PC-9 (cell line): ENCODE data around the gene BMP10. TPM values are rescaled to one million over a fixed set of nuclear protein-coding genes. Genes with fewer than 3 reads are reported as not detected.

ENCODE experiments used
- BruUV-seq: library from RNA; stranded (reverse); fragments of 400-500 nt; replicated peaks from 2 replicates; lab custom pipeline; 2021; lab: Mats Ljungman, UMichigan
- CTCF ChIA-PET: fragments of 300-600 bp; sonication (Branson Sonifier 250); formaldehyde crosslinking; loops from one replicate; lab custom pipeline; 2022; ENCODE audit warnings: antibody characterized with exemption; lab: Charles Lee
- POLR2A ChIA-PET: fragments of 300-600 bp; sonication (Branson Sonifier 250); formaldehyde crosslinking; loops from one replicate; lab custom pipeline; 2022; ENCODE audit warnings: antibody characterized with exemption; ENCODE audit not compliant: unreplicated experiment; lab: Charles Lee
- DNase-seq, 2 experiments: peaks; one replicate each; pipeline versions ENCODE4 v3.0.0 to v3.0.0-alpha.2; 2015 to 2022; ENCODE audit warnings: mixed read lengths in 1 of 2
- H2AFZ ChIP-seq: fragments of 200-600 bp; sonication (generic); 2 replicates; pipeline ENCODE4 v1.8.1; 2017; ENCODE audit warnings: antibody characterized with exemption
- H3F3A ChIP-seq: fragments of 200-600 bp; sonication (generic); 2 replicates; pipeline ENCODE4 v1.8.1; 2017; ENCODE audit warnings: antibody characterized with exemption, mild to moderate bottlenecking, low read depth; ENCODE audit not compliant: insufficient read depth
- H3K27ac ChIP-seq: fragments of 200-600 bp; sonication (generic); 2 replicates; pipeline ENCODE4 v1.6.1; 2016; ENCODE audit warnings: mixed run types
- H3K27me3 ChIP-seq: fragments of 200-600 bp; sonication (generic); 2 replicates; pipeline ENCODE4 v1.6.1; 2016; ENCODE audit warnings: low read depth, mixed run types; ENCODE audit not compliant: insufficient read depth
- H3K36me3 ChIP-seq: fragments of 200-600 bp; sonication (generic); 2 replicates; pipeline ENCODE4 v1.6.1; 2016; ENCODE audit warnings: low read depth, mixed run types
- H3K4me1 ChIP-seq: fragments of 200-600 bp; sonication (generic); replicated peaks from 2 replicates; pipeline ENCODE4 v1.6.1; 2016; ENCODE audit warnings: mixed run types; ENCODE audit not compliant: insufficient read depth
- H3K4me2 ChIP-seq: fragments of 200-600 bp; sonication (generic); 2 replicates; pipeline ENCODE4 v1.6.1; 2017; ENCODE audit warnings: mixed run types
- H3K4me3 ChIP-seq: fragments of 200-600 bp; sonication (generic); 2 replicates; pipeline ENCODE4 v1.6.1; 2016; ENCODE audit warnings: mixed run types
- H3K79me2 ChIP-seq: fragments of 200-600 bp; sonication (generic); 2 replicates; pipeline ENCODE4 v1.6.1; 2017; ENCODE audit warnings: low read depth, mixed run types
- H3K9me2 ChIP-seq: fragments of 200-600 bp; sonication (generic); 2 replicates; pipeline ENCODE4 v1.8.1; 2017; ENCODE audit warnings: mild to moderate bottlenecking; ENCODE audit not compliant: insufficient read depth
- H3K9me3 ChIP-seq: fragments of 200-600 bp; sonication (generic); 2 replicates; pipeline ENCODE4 v1.8.1; 2016; ENCODE audit warnings: low read depth; ENCODE audit not compliant: insufficient read depth
- H4K20me1 ChIP-seq: fragments of 200-600 bp; sonication (generic); 2 replicates; pipeline ENCODE4 v1.8.1; 2017; ENCODE audit not compliant: insufficient read depth
- EZH2 ChIP-seq: fragments of 200-600 bp; sonication (generic); IDR thresholded peaks from 2 replicates; pipeline ENCODE4 v1.8.0; 2017; ENCODE audit warnings: antibody characterized with exemption, low read depth
- intact Hi-C: fragments of 100-400 bp; cut with micrococcal nuclease; formaldehyde crosslinking; loops from one replicate; pipeline ENCODE4 v1.10.0; 2022; ENCODE audit not compliant: unreplicated experiment
- total RNA-seq: library from RNA; stranded (reverse); gene quantifications from 2 replicates; pipeline ENCODE4 v1.2.3, GENCODE V29; 2021
- TF ChIP-seq, protein P1 (sequence below): fragments of 200-600 bp; sonication (generic); conservative IDR thresholded peaks from 2 replicates; pipeline ENCODE4 v1.6.1; 2017; ENCODE audit warnings: mixed run types, antibody characterized with exemption, mild to moderate bottlenecking, moderate library complexity

Gene BMP10
- total RNA-seq, 1 experiment from 2014 or later: not detected

DNA sequence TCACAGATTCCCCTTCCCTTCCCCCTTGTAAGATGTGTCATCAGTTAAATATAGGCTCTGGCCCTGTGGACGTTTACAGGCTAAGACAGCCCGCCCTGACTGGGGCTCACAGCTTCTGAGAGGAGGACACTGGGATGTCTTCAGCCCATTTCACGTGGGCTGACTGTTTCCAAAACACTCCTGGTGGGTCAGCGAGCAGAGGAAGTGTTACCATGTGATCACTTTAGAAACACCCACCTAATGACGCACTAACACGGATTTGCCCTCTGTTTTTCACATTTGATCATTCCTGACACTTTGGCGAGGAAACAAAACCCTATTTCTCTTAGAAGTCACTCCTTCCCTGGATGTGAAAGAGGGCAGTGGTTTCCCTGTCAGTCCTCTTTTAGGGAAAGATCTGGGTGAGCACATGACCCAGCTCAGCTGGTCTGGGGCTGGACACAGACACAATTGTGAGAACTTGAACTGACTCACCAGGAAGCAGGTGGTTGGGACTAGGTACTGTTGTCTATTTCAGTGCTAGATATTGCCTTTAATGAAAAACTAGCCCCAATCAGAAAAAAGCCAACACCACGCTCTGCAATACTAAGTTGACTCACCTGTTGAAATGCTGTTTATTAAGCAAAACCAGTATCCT, 38.8 kb downstream of the BMP10 start:
- Histone ChIP-seq H3F3A (no peaks in the 10 kb centered on the region), H3K36me3 (no peaks in the 10 kb centered on the region), H3K9me3 (no peaks in the 10 kb centered on the region), H4K20me1 (no peaks in the 10 kb centered on the region), H2AFZ (peak overlapping the region; percentile 55; the same call in 1 of the 2 replicates), H3K4me2 (no peak overlapping the region), H3K4me3 (no peak overlapping the region), H3K4me1 (no peaks in the 10 kb centered on the region), H3K27ac (no peak overlapping the region), H3K9me2 (no peaks in the 10 kb centered on the region), H3K79me2 (no peaks in the 10 kb centered on the region), H3K27me3 (no peaks in the 10 kb centered on the region)
- ChIA-PET CTCF (no interaction called here), POLR2A (interaction anchor here (0.6 kb wide), 1 partner anchor 47 kb away, joined by 3 read pairs; no protein-coding TSS in a partner anchor)
- peak; percentile 17 to 39 for DNase-seq
- TF ChIP-seq, protein P1, sequence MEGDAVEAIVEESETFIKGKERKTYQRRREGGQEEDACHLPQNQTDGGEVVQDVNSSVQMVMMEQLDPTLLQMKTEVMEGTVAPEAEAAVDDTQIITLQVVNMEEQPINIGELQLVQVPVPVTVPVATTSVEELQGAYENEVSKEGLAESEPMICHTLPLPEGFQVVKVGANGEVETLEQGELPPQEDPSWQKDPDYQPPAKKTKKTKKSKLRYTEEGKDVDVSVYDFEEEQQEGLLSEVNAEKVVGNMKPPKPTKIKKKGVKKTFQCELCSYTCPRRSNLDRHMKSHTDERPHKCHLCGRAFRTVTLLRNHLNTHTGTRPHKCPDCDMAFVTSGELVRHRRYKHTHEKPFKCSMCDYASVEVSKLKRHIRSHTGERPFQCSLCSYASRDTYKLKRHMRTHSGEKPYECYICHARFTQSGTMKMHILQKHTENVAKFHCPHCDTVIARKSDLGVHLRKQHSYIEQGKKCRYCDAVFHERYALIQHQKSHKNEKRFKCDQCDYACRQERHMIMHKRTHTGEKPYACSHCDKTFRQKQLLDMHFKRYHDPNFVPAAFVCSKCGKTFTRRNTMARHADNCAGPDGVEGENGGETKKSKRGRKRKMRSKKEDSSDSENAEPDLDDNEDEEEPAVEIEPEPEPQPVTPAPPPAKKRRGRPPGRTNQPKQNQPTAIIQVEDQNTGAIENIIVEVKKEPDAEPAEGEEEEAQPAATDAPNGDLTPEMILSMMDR: no peak
- TF ChIP-seq EZH2: no peak
- intact Hi-C loops: no loop called here
- BruUV-seq: no TSS peak

DNA sequence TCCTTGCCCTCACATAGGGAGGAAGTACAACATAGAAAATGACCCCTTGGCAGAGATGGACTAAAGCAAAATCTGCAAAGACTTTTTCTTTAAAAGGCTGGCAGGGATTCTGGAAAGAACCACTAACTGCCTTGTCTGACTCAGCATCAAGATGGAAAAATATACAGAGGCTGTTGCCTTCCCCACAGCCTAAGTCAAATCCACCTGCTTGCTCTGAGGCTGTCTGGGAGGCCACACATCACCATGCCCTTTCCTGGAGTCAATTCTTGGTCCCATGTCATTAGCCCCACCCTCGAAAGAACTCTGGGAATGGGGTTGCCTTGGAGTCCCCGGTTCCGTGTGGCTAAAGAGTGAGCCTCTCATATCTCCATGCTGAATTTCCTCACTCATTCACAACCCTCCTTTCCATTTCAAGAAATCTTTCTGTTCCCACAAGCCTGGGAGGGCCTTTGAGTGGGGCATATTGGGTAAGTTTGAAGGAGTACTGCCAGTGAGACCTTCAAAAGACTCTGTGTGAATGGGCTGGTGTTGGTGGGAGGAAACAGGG, 39.4 kb downstream of the BMP10 start:
- ChIA-PET CTCF (no interaction called here), POLR2A (no interaction called here)
- Histone ChIP-seq H3K4me1 (no peaks in the 10 kb centered on the region), H3K79me2 (no peaks in the 10 kb centered on the region), H3K27ac (no peak overlapping the region), H3K4me2 (no peak overlapping the region), H3K9me3 (no peaks in the 10 kb centered on the region), H3K4me3 (no peak overlapping the region), H3K36me3 (no peaks in the 10 kb centered on the region), H3F3A (no peaks in the 10 kb centered on the region), H3K9me2 (no peaks in the 10 kb centered on the region), H4K20me1 (no peaks in the 10 kb centered on the region), H3K27me3 (no peaks in the 10 kb centered on the region), H2AFZ (no peak overlapping the region)
- intact Hi-C loops: no loop called here
- no TSS peak for BruUV-seq
- DNase-seq: no peak
- TF ChIP-seq, protein P1: no peak
- TF ChIP-seq EZH2: no peak

DNA sequence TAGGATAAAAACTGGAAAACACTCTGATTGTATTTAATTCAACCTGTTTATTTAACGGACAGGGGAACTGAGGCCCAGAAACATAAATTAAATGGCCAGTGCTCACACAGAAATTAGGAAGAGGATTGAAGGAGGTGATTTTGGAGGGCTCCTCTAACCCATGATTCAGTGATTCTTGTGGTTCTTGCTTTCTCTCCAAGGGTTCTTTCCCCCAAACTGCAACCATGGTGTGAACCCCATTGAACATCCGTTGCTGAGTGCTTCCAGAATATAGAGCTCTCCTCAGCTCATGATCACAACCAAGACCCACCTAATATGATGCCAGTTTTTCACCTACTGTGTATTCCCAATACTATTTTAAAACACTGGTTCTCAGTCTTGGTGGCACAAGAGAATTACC, 41.4 kb downstream of the BMP10 start:
- Histone ChIP-seq H3K4me3 (no peak overlapping the region), H4K20me1 (no peaks in the 10 kb centered on the region), H3F3A (no peaks in the 10 kb centered on the region), H3K79me2 (no peaks in the 10 kb centered on the region), H2AFZ (no peak overlapping the region), H3K36me3 (no peaks in the 10 kb centered on the region), H3K27me3 (no peaks in the 10 kb centered on the region), H3K4me1 (no peaks in the 10 kb centered on the region), H3K9me2 (no peaks in the 10 kb centered on the region), H3K27ac (no peak overlapping the region), H3K4me2 (no peak overlapping the region), H3K9me3 (no peaks in the 10 kb centered on the region)
- CTCF ChIA-PET: no interaction called here
- no peak for TF ChIP-seq EZH2
- TF ChIP-seq, protein P1: no peak
- no TSS peak for BruUV-seq
- POLR2A ChIA-PET: interaction anchor here (0.5 kb wide), 1 partner anchor 22 kb away, joined by 12 read pairs; no protein-coding TSS in a partner anchor
- no peak for DNase-seq
- intact Hi-C loops: loop anchor here (1.0 kb wide), 1 partner anchor 79 kb away; no protein-coding TSS in a partner anchor
